Heart right ventricle (tissue), 16 donors: Measurements from ENCODE around the gene CACNA2D4. TPM values are rescaled to one million over a fixed set of nuclear protein-coding genes. Genes with fewer than 3 reads are reported as not detected.

Source experiments
- ATAC-seq, 8 donors: fragments of 200-7000 bp; cut with Tn5 transposase; one replicate each; pipeline ENCODE4 v1.9.1; 2020; ENCODE audit warnings: mild to moderate bottlenecking in 8 of 8, moderate library complexity in 8 of 8, moderate number of reproducible peaks in 1 of 8
- DNase-seq, 2 donors: peaks; one replicate each; pipeline ENCODE4 v3.0.0-alpha.2; 2020
- H3K27ac ChIP-seq, 10 donors: fragments of 200-600 bp; sonication (generic) in 2 of 10; one replicate each; pipeline versions ENCODE4 v1.5.0 to v1.8.0; 2020 to 2022; ENCODE audit warnings: mild to moderate bottlenecking in 3 of 10
- H3K27me3 ChIP-seq, 7 donors: fragments of 200-600 bp; one replicate each; pipeline ENCODE4 v1.8.0; 2021 to 2022; ENCODE audit warnings: mild to moderate bottlenecking in 2 of 7
- H3K36me3 ChIP-seq, 9 donors: fragments of 200-600 bp; sonication (generic) in 1 of 9; one replicate each; pipeline versions ENCODE4 v1.5.0 to v1.8.0; 2020 to 2022; ENCODE audit warnings: mild to moderate bottlenecking in 2 of 9
- H3K4me1 ChIP-seq, 9 donors: fragments of 200-600 bp; sonication (generic) in 1 of 9; one replicate each; pipeline versions ENCODE4 v1.5.0 to v1.8.0; 2020 to 2022; ENCODE audit warnings: mild to moderate bottlenecking in 4 of 9
- H3K4me3 ChIP-seq, 10 donors: fragments of 200-600 bp; sonication (generic) in 2 of 10; one replicate each; pipeline versions ENCODE4 v1.5.0 to v1.8.0; 2020 to 2022; ENCODE audit warnings: mild to moderate bottlenecking in 7 of 10, moderate library complexity in 2 of 10
- H3K9me3 ChIP-seq, 11 donors: fragments of 200-600 bp in 10 of 11; sonication (generic) in 2 of 11; one replicate each; pipeline versions ENCODE4 v1.5.0 to v1.8.0; 2013 to 2022; ENCODE audit warnings: mild to moderate bottlenecking in 2 of 11, control low read depth in 1 of 11, moderate library complexity in 1 of 11
- WGBS, 2 donors: extraction: QIAGEN DNeasy Blood & Tissue Kit; methylation state at CpG; one replicate each; pipeline ENCODE4 v1.1.7; 2013; ENCODE audit warnings: inconsistent platforms in 1 of 2; 5-methylcytosine and 5-hydroxymethylcytosine counted together
- intact Hi-C, 10 donors: fragments of 100-400 bp; cut with DNase I; formaldehyde crosslinking; loops; one replicate each; pipeline versions ENCODE4 v1.11.1 to v1.14.2; 2022
- polyA plus RNA-seq, 2 donors: library from polyadenylated mRNA; stranded (reverse); fragments of 200-250 nt; gene quantifications; one replicate each; pipeline ENCODE4 v1.2.3, GENCODE V29; 2013
- total RNA-seq, 10 donors: library from RNA; stranded (reverse); fragmentation: NEBNext Ultra II Directional in 3 of 10; extraction: Animal tissue kit (Norgen Biotek cat#: 25700) in 3 of 10; gene quantifications; one replicate each; pipeline versions ENCODE4 v1.2.1 to v1.2.4, GENCODE V29; 2021 to 2023
- TF ChIP-seq, protein P1 (sequence below), 9 donors: fragments of 200-600 bp; sonication (generic) in 2 of 9; IDR thresholded peaks; one replicate each; pipeline versions ENCODE4 v1.5.0 to v1.8.0; 2021 to 2022; ENCODE audit warnings: antibody characterized with exemption in 9 of 9, mild to moderate bottlenecking in 5 of 9, moderate library complexity in 1 of 9
- donor health status: Arrhythmogenic right ventricular cardiomyopathy.
- donor health status: ischemic (EF 13 %, LVEDD 7.1; RV severe dilation, severe dysfunction).
- donor health status: healthy with polysubstance abuse.
- donor health status: DM: no; HTN: yes; CAD: no.
- donor health status: DM: no; HTN: no; CAD: no.
- donor health status: ischemic (EF 25% LVEDD 6.9; RV normal size, moderate dysfunction).
- donor health status: ischemic (EF 25% LVEDD 5.7; RV mildly dilated, moderate dysfunction).
- donor health status: healthy.
- donor health status: DM: yes; HTN: yes; CAD: no.
- donor health status: Ischemic cardiomyopathy.
- donor health status: ischemic (EF 35%, LVEDD 5.7; RV mildly dilated, moderate dysfunction).
- donor health status: nonischemic (EF 11% LVEDD 7.7; RV severe dilation, severe dysfunction).
- donor health status: DM: yes; HTN: yes; CAD: no.
- donor health status: PGD.
- donor health status: ischemic (EF 29% LVEDD 5.4; RV normal size, mild dysfunction).
- donor health status: nonischemic (EF 23%, LVEDD 6.1; RV moderate dilation, normal function).

Gene CACNA2D4
- total and polyA plus RNA-seq, 12 donors: 0.19 to 6.2 (median 0.95) TPM

DNA sequence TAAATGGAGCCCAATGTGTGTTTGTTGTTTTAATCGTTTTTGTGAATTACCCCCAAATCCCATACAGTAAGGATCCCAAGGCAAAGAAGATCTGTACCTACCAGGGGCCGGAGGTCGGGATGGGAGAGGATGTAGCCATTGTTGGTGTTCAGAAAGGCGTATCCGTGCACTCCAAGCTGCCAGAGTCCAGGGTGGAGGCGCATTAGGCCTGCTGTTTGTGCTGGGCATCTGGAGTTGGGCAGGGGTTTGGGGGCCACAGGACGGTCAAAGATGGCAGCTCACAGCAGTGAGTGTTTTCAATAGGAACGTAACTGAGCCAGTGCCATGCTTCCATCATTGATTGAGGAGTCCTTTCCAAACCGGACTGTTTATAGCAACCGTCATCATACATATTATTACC lies 40.2 kb downstream of the CACNA2D4 start:
- Histone ChIP-seq H3K4me1 (no peaks in the 10 kb centered on the region), H3K27me3 (peaks cover 0 to 27% (median 4%) of the 10 kb centered on the region in 7 donors), H3K9me3 (no peaks in the 10 kb centered on the region), H3K36me3 (no peaks in the 10 kb centered on the region), H3K4me3 (no peak overlapping the region), H3K27ac (no peak overlapping the region)
- WGBS, 2 donors: 90 to 95% methylated on average over 10 of the region's 10 CpGs
- ATAC-seq: no peak
- intact Hi-C loops: no loop called here
- no peak for DNase-seq
- TF ChIP-seq, protein P1, sequence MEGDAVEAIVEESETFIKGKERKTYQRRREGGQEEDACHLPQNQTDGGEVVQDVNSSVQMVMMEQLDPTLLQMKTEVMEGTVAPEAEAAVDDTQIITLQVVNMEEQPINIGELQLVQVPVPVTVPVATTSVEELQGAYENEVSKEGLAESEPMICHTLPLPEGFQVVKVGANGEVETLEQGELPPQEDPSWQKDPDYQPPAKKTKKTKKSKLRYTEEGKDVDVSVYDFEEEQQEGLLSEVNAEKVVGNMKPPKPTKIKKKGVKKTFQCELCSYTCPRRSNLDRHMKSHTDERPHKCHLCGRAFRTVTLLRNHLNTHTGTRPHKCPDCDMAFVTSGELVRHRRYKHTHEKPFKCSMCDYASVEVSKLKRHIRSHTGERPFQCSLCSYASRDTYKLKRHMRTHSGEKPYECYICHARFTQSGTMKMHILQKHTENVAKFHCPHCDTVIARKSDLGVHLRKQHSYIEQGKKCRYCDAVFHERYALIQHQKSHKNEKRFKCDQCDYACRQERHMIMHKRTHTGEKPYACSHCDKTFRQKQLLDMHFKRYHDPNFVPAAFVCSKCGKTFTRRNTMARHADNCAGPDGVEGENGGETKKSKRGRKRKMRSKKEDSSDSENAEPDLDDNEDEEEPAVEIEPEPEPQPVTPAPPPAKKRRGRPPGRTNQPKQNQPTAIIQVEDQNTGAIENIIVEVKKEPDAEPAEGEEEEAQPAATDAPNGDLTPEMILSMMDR (IDR thresholded peaks at IDR 0.05): no peak

DNA sequence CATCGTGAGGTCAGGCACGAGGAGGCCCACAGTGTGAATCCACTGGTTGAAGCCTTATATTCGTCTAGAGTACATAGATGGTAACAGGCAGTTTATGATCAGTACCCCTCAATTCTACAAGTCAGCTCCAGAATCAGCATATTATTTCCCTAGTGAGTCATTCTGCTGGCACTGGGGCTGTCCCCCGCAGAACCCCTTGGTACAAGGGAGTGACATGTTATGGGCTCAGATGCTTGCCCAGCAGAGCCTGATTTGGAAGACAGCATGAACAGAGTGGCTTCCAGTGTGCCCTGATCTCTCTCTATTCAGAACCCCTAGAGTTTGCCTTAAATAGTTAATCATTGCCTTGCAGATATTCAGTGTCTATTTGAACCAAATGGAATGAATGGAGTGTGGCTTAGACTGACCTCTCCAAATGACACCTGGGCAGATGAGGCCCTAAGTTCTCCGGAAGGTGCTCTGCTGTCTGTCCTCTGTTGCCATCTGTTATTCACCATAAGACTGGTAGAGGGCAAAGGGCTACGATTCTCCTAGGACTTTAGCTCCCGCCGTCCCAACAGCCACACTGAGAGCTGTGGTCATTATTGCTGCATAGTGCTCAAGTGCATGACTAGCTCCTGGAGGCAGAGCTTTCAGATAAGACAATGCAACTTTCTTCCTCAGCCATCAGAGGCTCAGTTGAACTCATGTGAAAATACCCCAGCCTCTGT lies 41.1 kb downstream of the CACNA2D4 start:
- peaks cover 0 to 29% (median 4%) of the 10 kb centered on the region in 7 donors for H3K27me3 ChIP-seq
- no peaks in the 10 kb centered on the region for H3K9me3 ChIP-seq
- H3K4me1 ChIP-seq: no peaks in the 10 kb centered on the region
- H3K27ac ChIP-seq: no peak overlapping the region
- ATAC-seq (no peak), DNase-seq (no peak)
- no peak overlapping the region for H3K4me3 ChIP-seq
- 89 to 92% methylated on average over 8 of the region's 8 CpGs for whole genome bisulfite sequencing, 2 donors
- H3K36me3 ChIP-seq: no peaks in the 10 kb centered on the region
- TF ChIP-seq, protein P1 (IDR thresholded peaks at IDR 0.05): no peak
- intact Hi-C loops: no loop called here

DNA sequence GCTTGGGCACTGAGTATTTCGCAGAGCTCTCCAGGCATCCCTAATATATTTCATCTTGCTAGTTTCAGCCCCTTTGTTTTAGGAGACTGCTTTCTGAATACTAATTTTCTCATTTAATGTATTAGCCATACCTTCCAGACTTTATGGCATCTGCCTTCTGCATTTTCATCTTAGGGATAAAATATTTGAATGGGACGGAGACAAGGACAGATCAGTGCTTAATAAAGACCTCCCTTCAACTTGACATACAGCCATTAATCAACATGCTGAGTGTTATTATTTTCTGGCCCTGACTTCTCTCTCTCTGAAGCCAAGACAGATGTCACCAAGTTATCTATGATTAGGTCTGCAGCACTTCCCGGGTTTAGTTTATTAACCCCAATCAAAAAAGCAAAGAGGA lies 42.4 kb downstream of the CACNA2D4 start:
- H3K36me3 ChIP-seq: no peaks in the 10 kb centered on the region
- TF ChIP-seq, protein P1 (IDR thresholded peaks at IDR 0.05): no peak
- ATAC-seq (no peak), DNase-seq (no peak)
- H3K4me1 ChIP-seq: no peaks in the 10 kb centered on the region
- 69 to 74% methylated on average over 3 of the region's 3 CpGs for WGBS, 2 donors
- H3K4me3 ChIP-seq: no peak overlapping the region
- H3K27me3 ChIP-seq: peaks cover 0 to 29% (median 4%) of the 10 kb centered on the region in 7 donors
- no peak overlapping the region for H3K27ac ChIP-seq
- no peaks in the 10 kb centered on the region for H3K9me3 ChIP-seq
- intact Hi-C loops: no loop called here

DNA sequence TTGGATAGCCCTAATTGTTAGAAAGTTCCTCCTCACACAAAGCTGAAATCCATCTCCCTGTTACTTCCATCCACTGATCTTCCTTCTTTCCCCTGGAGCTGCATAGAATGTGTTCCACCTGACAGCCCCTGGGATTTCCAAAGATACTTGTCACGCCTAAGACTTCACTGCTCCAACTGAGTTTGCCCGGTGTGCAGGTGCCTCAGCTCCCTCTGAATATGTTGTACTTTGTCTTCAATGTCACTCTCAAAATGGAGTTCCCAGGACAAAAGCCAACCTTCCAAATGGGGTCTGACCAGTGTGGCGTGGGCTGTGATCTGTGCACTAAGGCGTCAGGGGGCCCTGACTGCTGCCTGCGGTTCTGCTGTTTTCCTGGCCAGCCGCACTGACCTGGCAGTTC lies 42.8 kb downstream of the CACNA2D4 start:
- 66 to 79% methylated on average over 6 of the region's 6 CpGs for WGBS, 2 donors

More for the DNA sequence above, 42.8 kb downstream of the CACNA2D4 start:
- peaks cover 0 to 25% (median 4%) of the 10 kb centered on the region in 7 donors for H3K27me3 ChIP-seq
- TF ChIP-seq, protein P1 (IDR thresholded peaks at IDR 0.05): no peak
- no peak for ATAC-seq
- intact Hi-C loops: no loop called here
- no peak overlapping the region for H3K4me3 ChIP-seq
- no peak for DNase-seq
- no peak overlapping the region for H3K27ac ChIP-seq
- no peaks in the 10 kb centered on the region for H3K9me3 ChIP-seq
- H3K4me1 ChIP-seq: no peaks in the 10 kb centered on the region
- no peaks in the 10 kb centered on the region for H3K36me3 ChIP-seq
